SU-DHL-6 (cell line): Measurements from ENCODE around the gene SCN2B.

ENCODE experiments used
- EZH2phosphoT487 ChIP-seq: fragments of 200-600 bp; sonication (generic), shearing (Covaris generic); conservative IDR thresholded peaks from 2 replicates; pipeline ENCODE4 v1.6.1; 2018; ENCODE audit warnings: mild to moderate bottlenecking, antibody characterized with exemption, low read length, moderate library complexity, mixed read lengths
- TF ChIP-seq, protein P1 (sequence below): fragments of 200-600 bp; sonication (generic); IDR thresholded peaks from one replicate; pipeline ENCODE4 v1.5.1; 2017; ENCODE audit warnings: antibody characterized with exemption, mild to moderate bottlenecking, low read length, moderate library complexity; ENCODE audit not compliant: insufficient read depth, poor library complexity, severe bottlenecking

DNA sequence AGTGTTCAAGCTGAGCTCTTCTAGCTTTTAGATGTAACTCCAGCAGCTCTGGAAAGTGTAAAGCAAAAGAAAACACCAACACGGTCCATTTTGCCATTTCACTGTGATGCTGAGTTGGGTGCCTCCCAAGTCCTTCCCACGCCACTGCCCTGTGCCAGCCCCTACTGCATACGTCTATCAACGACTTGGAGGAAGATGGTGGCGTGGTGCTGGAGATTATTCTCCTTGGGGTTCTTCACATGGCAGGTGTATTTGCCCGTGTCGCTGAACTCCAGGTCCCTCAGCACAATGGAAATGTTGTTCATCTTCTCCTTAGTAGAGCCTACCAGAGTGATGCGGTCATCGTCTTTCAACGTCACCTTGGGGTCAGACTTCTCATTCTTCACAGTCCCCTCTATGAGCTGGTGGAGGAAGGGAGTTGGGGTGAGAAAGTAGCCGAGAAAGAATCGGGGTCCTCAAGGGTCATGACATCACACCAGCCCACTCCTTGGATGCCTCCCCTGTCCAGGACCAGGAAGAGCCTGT lies 32.7 kb downstream of the SCN2B start:
- no peak for TF ChIP-seq EZH2phosphoT487
- TF ChIP-seq, protein P1, sequence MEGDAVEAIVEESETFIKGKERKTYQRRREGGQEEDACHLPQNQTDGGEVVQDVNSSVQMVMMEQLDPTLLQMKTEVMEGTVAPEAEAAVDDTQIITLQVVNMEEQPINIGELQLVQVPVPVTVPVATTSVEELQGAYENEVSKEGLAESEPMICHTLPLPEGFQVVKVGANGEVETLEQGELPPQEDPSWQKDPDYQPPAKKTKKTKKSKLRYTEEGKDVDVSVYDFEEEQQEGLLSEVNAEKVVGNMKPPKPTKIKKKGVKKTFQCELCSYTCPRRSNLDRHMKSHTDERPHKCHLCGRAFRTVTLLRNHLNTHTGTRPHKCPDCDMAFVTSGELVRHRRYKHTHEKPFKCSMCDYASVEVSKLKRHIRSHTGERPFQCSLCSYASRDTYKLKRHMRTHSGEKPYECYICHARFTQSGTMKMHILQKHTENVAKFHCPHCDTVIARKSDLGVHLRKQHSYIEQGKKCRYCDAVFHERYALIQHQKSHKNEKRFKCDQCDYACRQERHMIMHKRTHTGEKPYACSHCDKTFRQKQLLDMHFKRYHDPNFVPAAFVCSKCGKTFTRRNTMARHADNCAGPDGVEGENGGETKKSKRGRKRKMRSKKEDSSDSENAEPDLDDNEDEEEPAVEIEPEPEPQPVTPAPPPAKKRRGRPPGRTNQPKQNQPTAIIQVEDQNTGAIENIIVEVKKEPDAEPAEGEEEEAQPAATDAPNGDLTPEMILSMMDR: no peak
